ENCODE results near the gene CHI3L1. TPM values are rescaled to one million over a fixed set of nuclear protein-coding genes. Genes with fewer than 3 reads are reported as not detected.

CHI3L1 gene
- total and polyA plus RNA-seq, 10 of the 15 experiments (the other 5 are each of a cell fraction or from before 2014, with no cell fraction given), result 0.10 to 1.7 (median 0.39) TPM

DNA sequence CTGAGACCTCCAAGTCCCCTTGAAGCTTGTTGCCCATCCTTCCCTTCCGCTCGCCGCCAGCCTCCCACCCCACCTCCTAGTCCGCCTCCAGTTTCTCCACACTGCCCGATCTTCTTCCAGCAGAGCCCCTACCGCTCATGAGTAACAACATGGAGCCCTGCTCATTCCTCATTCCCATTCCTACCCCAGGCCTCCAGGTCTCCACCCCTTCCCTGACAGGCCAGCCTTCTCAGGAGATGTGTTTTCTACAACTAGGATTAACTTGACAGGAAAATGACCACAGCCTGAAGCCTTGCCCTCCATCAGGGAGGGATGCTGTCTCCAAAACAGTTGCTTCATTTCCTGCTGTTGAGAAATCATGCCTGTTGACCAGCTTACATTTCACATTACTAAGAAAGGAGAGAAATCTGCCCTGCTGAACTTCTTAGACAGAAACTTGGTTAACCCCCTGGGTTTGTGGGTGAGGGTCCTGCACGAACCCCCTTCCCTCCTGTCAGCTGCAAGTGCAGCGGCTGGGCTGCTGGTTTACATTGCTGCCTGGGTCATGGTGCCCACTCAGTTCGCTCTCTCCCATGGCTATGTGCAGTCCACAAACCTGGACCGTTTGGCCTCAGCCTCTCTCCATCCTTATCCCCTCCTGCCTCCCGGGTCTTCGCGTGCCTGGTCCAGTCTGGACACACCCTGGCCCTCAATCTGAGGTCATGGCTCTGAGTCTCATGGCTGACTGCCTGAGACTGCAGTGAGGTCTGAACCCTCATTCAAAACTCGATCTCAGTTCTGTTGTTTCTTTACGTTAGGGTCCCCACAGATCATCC is 16.1 kb upstream of the CHI3L1 start:
- Histone ChIP-seq H4K20me1 (ENCODE audit: control insufficient read depth, insufficient read depth) (no peaks in the 10 kb centered on the region; the same call in 1 of the 2 replicates), H3K36me3 (ENCODE audit: control insufficient read depth in 2 of 2, insufficient read depth in 2 of 2, low read length in 1 of 2) (no peaks in the 10 kb centered on the region), H3K9me3 (replicated peaks; ENCODE audit: control insufficient read depth, insufficient read depth, low read length) (no peaks in the 10 kb centered on the region), H3K4me1 (ENCODE audit: control insufficient read depth, insufficient read depth, low read length) (no peaks in the 10 kb centered on the region), H3K27me3 (replicated peaks in 1 of 2; ENCODE audit: control insufficient read depth in 2 of 2, insufficient read depth in 2 of 2, low read length in 1 of 2) (peaks cover 0 to 5% of the 10 kb centered on the region in 2 experiments; a peak in 3 of 4 replicates), H2AFZ (ENCODE audit: control insufficient read depth, low read depth, low read length) (no peak overlapping the region), H3K79me2 (ENCODE audit: control insufficient read depth, insufficient read depth, low read length) (no peaks in the 10 kb centered on the region), H3K4me2 (ENCODE audit: control insufficient read depth, insufficient read depth) (no peak overlapping the region), H3K4me3 (no peak overlapping the region), H3K9ac (ENCODE audit: control insufficient read depth, insufficient read depth, low read length) (no peak overlapping the region), H3K27ac (ENCODE audit: control insufficient read depth, insufficient read depth) (no peak overlapping the region)
- ChIA-PET POLR2A (no interaction called here), SMC1A (ENCODE audit: uncharacterized antibody, unreplicated experiment) (interaction anchor here (1.2 to 1.6 kb wide), 3 partner anchors 13 to 30 kb away, joined by 3 to 5 read pairs (median 3); no protein-coding TSS in a partner anchor), RAD21 (ENCODE audit: unreplicated experiment) (no interaction called here), CTCF (interaction anchor here (1.3 kb wide), 1 partner anchor 30 kb away, joined by 3 read pairs; no protein-coding TSS in a partner anchor)
- ATAC-seq (no peak), FAIRE-seq (no peak), DNase-seq (ENCODE audit: low read depth, low spot score) (no peak)
- in situ Hi-C loops (cut with MboI) (no loop called here), intact Hi-C loops (cut with micrococcal nuclease; ENCODE audit: unreplicated experiment) (no loop called here)
- no peak for TF ChIP-seq HDGF (IDR thresholded peaks at IDR 0.05)
- no peak for TF ChIP-seq SIN3A (IDR thresholded peaks at IDR 0.05; ENCODE audit: low read depth, low read length)
- TF ChIP-seq, protein P1, sequence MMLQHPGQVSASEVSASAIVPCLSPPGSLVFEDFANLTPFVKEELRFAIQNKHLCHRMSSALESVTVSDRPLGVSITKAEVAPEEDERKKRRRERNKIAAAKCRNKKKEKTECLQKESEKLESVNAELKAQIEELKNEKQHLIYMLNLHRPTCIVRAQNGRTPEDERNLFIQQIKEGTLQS (IDR thresholded peaks at IDR 0.05; ENCODE audit: borderline replicate concordance, extremely low read depth, low read depth, low read length), result no peak
- no peak for TF ChIP-seq BCL11A (IDR thresholded peaks at IDR 0.05; ENCODE audit: low read depth, low read length)
- no peak for TF ChIP-seq TAF1 (IDR thresholded peaks at IDR 0.05; ENCODE audit: borderline replicate concordance, low read depth, low read length)
- TF ChIP-seq, protein P2, sequence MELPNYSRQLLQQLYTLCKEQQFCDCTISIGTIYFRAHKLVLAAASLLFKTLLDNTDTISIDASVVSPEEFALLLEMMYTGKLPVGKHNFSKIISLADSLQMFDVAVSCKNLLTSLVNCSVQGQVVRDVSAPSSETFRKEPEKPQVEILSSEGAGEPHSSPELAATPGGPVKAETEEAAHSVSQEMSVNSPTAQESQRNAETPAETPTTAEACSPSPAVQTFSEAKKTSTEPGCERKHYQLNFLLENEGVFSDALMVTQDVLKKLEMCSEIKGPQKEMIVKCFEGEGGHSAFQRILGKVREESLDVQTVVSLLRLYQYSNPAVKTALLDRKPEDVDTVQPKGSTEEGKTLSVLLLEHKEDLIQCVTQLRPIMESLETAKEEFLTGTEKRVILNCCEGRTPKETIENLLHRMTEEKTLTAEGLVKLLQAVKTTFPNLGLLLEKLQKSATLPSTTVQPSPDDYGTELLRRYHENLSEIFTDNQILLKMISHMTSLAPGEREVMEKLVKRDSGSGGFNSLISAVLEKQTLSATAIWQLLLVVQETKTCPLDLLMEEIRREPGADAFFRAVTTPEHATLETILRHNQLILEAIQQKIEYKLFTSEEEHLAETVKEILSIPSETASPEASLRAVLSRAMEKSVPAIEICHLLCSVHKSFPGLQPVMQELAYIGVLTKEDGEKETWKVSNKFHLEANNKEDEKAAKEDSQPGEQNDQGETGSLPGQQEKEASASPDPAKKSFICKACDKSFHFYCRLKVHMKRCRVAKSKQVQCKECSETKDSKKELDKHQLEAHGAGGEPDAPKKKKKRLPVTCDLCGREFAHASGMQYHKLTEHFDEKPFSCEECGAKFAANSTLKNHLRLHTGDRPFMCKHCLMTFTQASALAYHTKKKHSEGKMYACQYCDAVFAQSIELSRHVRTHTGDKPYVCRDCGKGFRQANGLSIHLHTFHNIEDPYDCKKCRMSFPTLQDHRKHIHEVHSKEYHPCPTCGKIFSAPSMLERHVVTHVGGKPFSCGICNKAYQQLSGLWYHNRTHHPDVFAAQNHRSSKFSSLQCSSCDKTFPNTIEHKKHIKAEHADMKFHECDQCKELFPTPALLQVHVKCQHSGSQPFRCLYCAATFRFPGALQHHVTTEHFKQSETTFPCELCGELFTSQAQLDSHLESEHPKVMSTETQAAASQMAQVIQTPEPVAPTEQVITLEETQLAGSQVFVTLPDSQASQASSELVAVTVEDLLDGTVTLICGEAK (IDR thresholded peaks at IDR 0.05; ENCODE audit: borderline replicate concordance), result no peak
- TF ChIP-seq IRF4 (IDR thresholded peaks at IDR 0.05; ENCODE audit: low read depth, low read length), result no peak
- TF ChIP-seq PML (IDR thresholded peaks at IDR 0.05; ENCODE audit: low read length), result no peak
- no peak for TF ChIP-seq NFYB (IDR thresholded peaks at IDR 0.05; ENCODE audit: insufficient read depth, low read depth, low read length)
- no peak for TF ChIP-seq NR2C1 (IDR thresholded peaks at IDR 0.05)
- no peak for TF ChIP-seq HDAC2 (IDR thresholded peaks at IDR 0.05)
- TF ChIP-seq BMI1 (IDR thresholded peaks at IDR 0.05; ENCODE audit: borderline replicate concordance), result no peak
- 33% methylated on average over 15 of the region's 15 CpGs for WGBS (ENCODE audit: insufficient coverage, insufficient replicate concordance, low lambda C conversion rate, missing lambda C conversion rate)
- BruUV-seq (replicated peaks), result no TSS peak

All from GM12878 (cell line).